ENCODE data around the gene SEMA6A.
A peak's percentile ranks its signal among the peaks of the same experiment; 100 is the strongest.

SEMA6A gene

GRCh38 chr5:116487045-116487444 lies 87.6 kb downstream of the SEMA6A start:
- DNase-seq, result no peak

- no peak for DNase-seq
These were observed 88.0 kb downstream of the SEMA6A start for GRCh38 chr5:116486588-116486987.

- DNase-seq, result no peak
These were observed 90.0 kb downstream of the SEMA6A start for GRCh38 chr5:116484645-116485044.

GRCh38 chr5:116482394-116482793 lies 92.2 kb downstream of the SEMA6A start:
- no peak for DNase-seq

GRCh38 chr5:116480894-116481510 lies 93.6 kb downstream of the SEMA6A start:
- DNase-seq, result no peak

GRCh38 chr5:116479776-116480675 lies 94.6 kb downstream of the SEMA6A start:
- peak; percentile 34 for DNase-seq

GRCh38 chr5:116478491-116478890 lies 96.1 kb downstream of the SEMA6A start:
- DNase-seq, result no peak

GRCh38 chr5:116476897-116477537 lies 97.6 kb downstream of the SEMA6A start:
- DNase-seq, result no peak

GRCh38 chr5:116475338-116475737 lies 99.3 kb downstream of the SEMA6A start:
- DNase-seq, result no peak

- DNase-seq, result no peak
These were observed 100.9 kb downstream of the SEMA6A start for GRCh38 chr5:116473706-116474105.

GRCh38 chr5:116472274-116472673 lies 102.3 kb downstream of the SEMA6A start:
- no peak for DNase-seq

GRCh38 chr5:116469631-116470030 lies 105.0 kb downstream of the SEMA6A start:
- no peak for DNase-seq

GRCh38 chr5:116468583-116468982 lies 106.0 kb downstream of the SEMA6A start:
- DNase-seq, result no peak

GRCh38 chr5:116467465-116467843 lies 107.2 kb downstream of the SEMA6A start:
- DNase-seq, result no peak

- DNase-seq, result no peak
These were observed 107.7 kb downstream of the SEMA6A start for GRCh38 chr5:116466727-116467464.

- no peak for DNase-seq
These were observed 109.2 kb downstream of the SEMA6A start for GRCh38 chr5:116465411-116465810.

GRCh38 chr5:116464144-116464708 lies 110.4 kb downstream of the SEMA6A start:
- DNase-seq, result no peak

GRCh38 chr5:116462500-116462899 lies 112.1 kb downstream of the SEMA6A start:
- DNase-seq, result no peak

GRCh38 chr5:116459301-116459700 lies 115.3 kb downstream of the SEMA6A start:
- no peak for DNase-seq

GRCh38 chr5:116457062-116457461 lies 117.6 kb downstream of the SEMA6A start:
- DNase-seq, result no peak

- DNase-seq, result no peak
These were observed 118.6 kb downstream of the SEMA6A start for GRCh38 chr5:116456036-116456435.

GRCh38 chr5:116455061-116455460 lies 119.6 kb downstream of the SEMA6A start:
- no peak for DNase-seq

- DNase-seq, result peak; percentile 68
These were observed 120.2 kb downstream of the SEMA6A start for GRCh38 chr5:116454417-116454927.

All from RPMI8226 (cell line).